Endothelial cell of hepatic sinusoid (primary cell): ENCODE measurements around the gene STK31.
"Not testable (repeated sequence)": the region's sequence is repeated elsewhere in the genome, so short reads cannot be mapped to it uniquely, and the experiment has no call there.

ENCODE experiments used
- in situ Hi-C: cut with HindIII; loops from 2 replicates; pipeline ENCODE4 v1.10.0; 2017; ENCODE audit warnings: low sequenced_read_pairs

Gene STK31

GRCh38 chr7:23791721-23792120 is 81.7 kb downstream of the STK31 start:
- in situ Hi-C loops: no loop called here

GRCh38 chr7:23802720-23803397 is 92.8 kb downstream of the STK31 start:
- in situ Hi-C loops: no loop called here

GRCh38 chr7:23804707-23805106 is 94.7 kb downstream of the STK31 start:
- in situ Hi-C loops: no loop called here

- in situ Hi-C loops: no loop called here
These were observed 98.4 kb downstream of the STK31 start for GRCh38 chr7:23808421-23808820.

GRCh38 chr7:23810099-23810498 is 100.1 kb downstream of the STK31 start:
- in situ Hi-C loops: no loop called here

GRCh38 chr7:23811540-23811939 is 101.5 kb downstream of the STK31 start:
- in situ Hi-C loops: no loop called here

GRCh38 chr7:23828125-23828524 is 118.1 kb downstream of the STK31 start:
- in situ Hi-C loops: not testable (repeated sequence)

- in situ Hi-C loops: not testable (repeated sequence)
These were observed 122.7 kb downstream of the STK31 start for GRCh38 chr7:23832733-23833132.

GRCh38 chr7:23833405-23833804 is 123.4 kb downstream of the STK31 start:
- in situ Hi-C loops: no loop called here

GRCh38 chr7:23844837-23845236 is 134.8 kb downstream of the STK31 start:
- in situ Hi-C loops: not testable (repeated sequence)

- in situ Hi-C loops: no loop called here
These were observed 142.1 kb downstream of the STK31 start for GRCh38 chr7:23852135-23852534.

GRCh38 chr7:23852988-23853387 is 143.0 kb downstream of the STK31 start:
- in situ Hi-C loops: no loop called here

GRCh38 chr7:23863209-23863787 is 153.3 kb downstream of the STK31 start:
- in situ Hi-C loops: loop anchor here (5.0 to 10.0 kb wide), 2 partner anchors 39 to 822 kb away; no protein-coding TSS in a partner anchor

- in situ Hi-C loops: loop anchor here (5.0 to 10.0 kb wide), 2 partner anchors 37 to 820 kb away; no protein-coding TSS in a partner anchor
These were observed 155.0 kb downstream of the STK31 start for GRCh38 chr7:23864973-23865372.

GRCh38 chr7:23873306-23873705 is 163.3 kb downstream of the STK31 start:
- in situ Hi-C loops: no loop called here

GRCh38 chr7:23876526-23876925 is 166.5 kb downstream of the STK31 start:
- in situ Hi-C loops: not testable (repeated sequence)
